Measurements from ENCODE around the gene MTRFR. TPM values are rescaled to one million over a fixed set of nuclear protein-coding genes. Genes with fewer than 3 reads are reported as not detected.
A peak's percentile ranks its signal among the peaks of the same experiment; 100 is the strongest.

The MTRFR gene
- polyA plus RNA-seq, 1 of the 3 experiments (the other 2 are of a cell fraction), result 6.6 TPM

DNA sequence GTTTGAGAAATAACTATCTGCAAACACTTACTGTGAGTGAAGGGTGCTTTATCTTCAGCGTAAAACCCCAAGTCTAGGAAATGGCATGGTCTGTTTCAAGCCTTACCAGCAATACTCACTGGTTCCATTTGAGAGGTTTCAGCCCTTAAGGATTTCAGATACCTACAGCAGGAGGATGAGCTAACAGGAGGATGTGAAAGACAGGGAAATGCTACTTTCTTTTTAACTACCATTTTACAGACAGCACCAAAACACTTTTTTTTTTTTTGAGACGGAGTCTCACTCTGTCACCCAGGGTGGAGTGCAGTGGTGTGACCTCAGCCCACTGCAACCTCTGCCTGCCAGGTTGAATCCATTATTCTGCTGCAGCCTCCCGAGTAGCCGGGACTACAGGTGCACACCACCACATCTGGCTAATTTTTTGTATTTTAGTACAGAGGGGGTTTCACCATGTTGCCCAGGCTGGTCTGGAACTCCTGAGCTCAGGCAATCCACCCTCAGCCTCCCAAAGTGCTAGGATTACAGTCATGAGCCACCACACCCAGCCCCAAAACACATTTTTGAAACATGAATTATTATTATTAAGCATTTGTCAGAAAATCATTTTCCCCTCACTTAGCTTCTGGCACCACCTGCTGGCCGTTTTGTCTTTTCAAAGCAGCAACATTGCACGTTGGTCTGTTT lies 4.6 kb downstream of the MTRFR start:
- POLR2A ChIA-PET, result interaction anchor here (0.8 kb wide), 1 partner anchor 11 kb away, joined by 3 read pairs; no protein-coding TSS in a partner anchor
- Histone ChIP-seq H3K4me1 (ENCODE audit: control insufficient read depth in 1 of 2, insufficient read depth in 2 of 2, low read depth in 1 of 2, low read length in 1 of 2) (peaks cover 0 to 11% of the 10 kb centered on the region in 2 experiments; a peak in 1 of 4 replicates), H3K4me2 (no peak overlapping the region), H3K9ac (no peak overlapping the region), H3F3A (replicated peaks; ENCODE audit: insufficient read depth) (peaks cover 8% of the 10 kb centered on the region), H3K27me3 (ENCODE audit: insufficient read depth) (no peaks in the 10 kb centered on the region), H3K9me2 (no peaks in the 10 kb centered on the region), H3K4me3 (ENCODE audit: low read depth in 2 of 2, low read length in 1 of 2) (no peak overlapping the region), H3K27ac (ENCODE audit: low read depth in 2 of 2, low read length in 1 of 2) (no peak overlapping the region; a peak in 1 of 4 replicates), H3K79me2 (ENCODE audit: insufficient read depth) (peaks cover 81% of the 10 kb centered on the region), H3K9me3 (no peaks in the 10 kb centered on the region), H3K36me3 (replicated peaks in 1 of 2; ENCODE audit: control insufficient read depth in 1 of 2, insufficient read depth in 2 of 2, low read length in 1 of 2) (peaks cover 2 to 16% of the 10 kb centered on the region in 2 experiments), H4K20me1 (ENCODE audit: insufficient read depth) (no peaks in the 10 kb centered on the region), H2AFZ (ENCODE audit: low read depth) (no peak overlapping the region)
- TF ChIP-seq NFIC (IDR thresholded peaks at IDR 0.05; ENCODE audit: borderline replicate concordance) (no peak), SMC3 (IDR thresholded peaks at IDR 0.05; ENCODE audit: low read depth, low read length) (peak; percentile 69), RXRA (IDR thresholded peaks at IDR 0.05; ENCODE audit: borderline replicate concordance, low read depth) (no peak), GABPA (IDR thresholded peaks at IDR 0.05; ENCODE audit: low read depth) (no peak), MXI1 (IDR thresholded peaks at IDR 0.05; ENCODE audit: low read depth, low read length) (no peak), FOXM1 (IDR thresholded peaks at IDR 0.05; ENCODE audit: low read depth) (no peak), RAD21 (IDR thresholded peaks at IDR 0.05; ENCODE audit: low read length) (peak; percentile 84)
- TF ChIP-seq, protein P1, sequence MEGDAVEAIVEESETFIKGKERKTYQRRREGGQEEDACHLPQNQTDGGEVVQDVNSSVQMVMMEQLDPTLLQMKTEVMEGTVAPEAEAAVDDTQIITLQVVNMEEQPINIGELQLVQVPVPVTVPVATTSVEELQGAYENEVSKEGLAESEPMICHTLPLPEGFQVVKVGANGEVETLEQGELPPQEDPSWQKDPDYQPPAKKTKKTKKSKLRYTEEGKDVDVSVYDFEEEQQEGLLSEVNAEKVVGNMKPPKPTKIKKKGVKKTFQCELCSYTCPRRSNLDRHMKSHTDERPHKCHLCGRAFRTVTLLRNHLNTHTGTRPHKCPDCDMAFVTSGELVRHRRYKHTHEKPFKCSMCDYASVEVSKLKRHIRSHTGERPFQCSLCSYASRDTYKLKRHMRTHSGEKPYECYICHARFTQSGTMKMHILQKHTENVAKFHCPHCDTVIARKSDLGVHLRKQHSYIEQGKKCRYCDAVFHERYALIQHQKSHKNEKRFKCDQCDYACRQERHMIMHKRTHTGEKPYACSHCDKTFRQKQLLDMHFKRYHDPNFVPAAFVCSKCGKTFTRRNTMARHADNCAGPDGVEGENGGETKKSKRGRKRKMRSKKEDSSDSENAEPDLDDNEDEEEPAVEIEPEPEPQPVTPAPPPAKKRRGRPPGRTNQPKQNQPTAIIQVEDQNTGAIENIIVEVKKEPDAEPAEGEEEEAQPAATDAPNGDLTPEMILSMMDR (IDR thresholded peaks at IDR 0.05), result peak; percentile 90
- TF ChIP-seq, protein P2, sequence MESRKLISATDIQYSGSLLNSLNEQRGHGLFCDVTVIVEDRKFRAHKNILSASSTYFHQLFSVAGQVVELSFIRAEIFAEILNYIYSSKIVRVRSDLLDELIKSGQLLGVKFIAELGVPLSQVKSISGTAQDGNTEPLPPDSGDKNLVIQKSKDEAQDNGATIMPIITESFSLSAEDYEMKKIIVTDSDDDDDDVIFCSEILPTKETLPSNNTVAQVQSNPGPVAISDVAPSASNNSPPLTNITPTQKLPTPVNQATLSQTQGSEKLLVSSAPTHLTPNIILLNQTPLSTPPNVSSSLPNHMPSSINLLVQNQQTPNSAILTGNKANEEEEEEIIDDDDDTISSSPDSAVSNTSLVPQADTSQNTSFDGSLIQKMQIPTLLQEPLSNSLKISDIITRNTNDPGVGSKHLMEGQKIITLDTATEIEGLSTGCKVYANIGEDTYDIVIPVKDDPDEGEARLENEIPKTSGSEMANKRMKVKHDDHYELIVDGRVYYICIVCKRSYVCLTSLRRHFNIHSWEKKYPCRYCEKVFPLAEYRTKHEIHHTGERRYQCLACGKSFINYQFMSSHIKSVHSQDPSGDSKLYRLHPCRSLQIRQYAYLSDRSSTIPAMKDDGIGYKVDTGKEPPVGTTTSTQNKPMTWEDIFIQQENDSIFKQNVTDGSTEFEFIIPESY (IDR thresholded peaks at IDR 0.05; ENCODE audit: borderline replicate concordance, low read depth), result no peak
- WGBS (ENCODE audit: low lambda C conversion rate), result 66% methylated on average over 6 of the region's 6 CpGs
- CTCF ChIA-PET, result interaction anchor here (0.6 to 8.6 kb wide), 54 partner anchors 9 to 444 kb away, joined by 3 to 88 read pairs (median 4); partner anchors contain the start of genes ABCB9, ARL6IP4 and OGFOD2
- peak; percentile 57 for DNase-seq

DNA sequence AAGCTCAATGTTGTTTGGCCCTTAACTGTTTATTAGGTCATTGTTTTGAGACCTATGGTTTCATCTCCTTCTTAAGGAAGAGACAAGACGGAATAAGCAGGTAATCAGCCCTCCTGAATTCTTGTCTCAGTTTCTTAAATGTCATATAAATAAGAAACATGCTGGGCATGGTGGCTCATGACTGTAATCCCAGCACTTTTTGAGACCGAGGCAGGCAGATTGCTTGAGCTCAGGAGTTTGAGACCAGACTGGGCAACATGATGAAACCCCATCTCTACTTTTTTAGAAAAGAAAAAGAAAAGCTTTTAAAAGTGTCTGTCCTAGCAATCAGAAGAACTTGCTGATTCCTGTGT lies 5.1 kb downstream of the MTRFR start:
- Histone ChIP-seq H3K27ac (ENCODE audit: low read depth in 2 of 2, low read length in 1 of 2) (no peak overlapping the region), H3K79me2 (ENCODE audit: insufficient read depth) (peaks cover 80% of the 10 kb centered on the region), H3K4me1 (ENCODE audit: control insufficient read depth in 1 of 2, insufficient read depth in 2 of 2, low read depth in 1 of 2, low read length in 1 of 2) (peaks cover 0 to 11% of the 10 kb centered on the region in 2 experiments; a peak in 1 of 4 replicates), H3K4me2 (no peak overlapping the region), H2AFZ (ENCODE audit: low read depth) (no peak overlapping the region), H3K36me3 (replicated peaks in 1 of 2; ENCODE audit: control insufficient read depth in 1 of 2, insufficient read depth in 2 of 2, low read length in 1 of 2) (peaks cover 2 to 16% of the 10 kb centered on the region in 2 experiments), H3K9me3 (no peaks in the 10 kb centered on the region), H3K9me2 (no peaks in the 10 kb centered on the region), H3K4me3 (ENCODE audit: low read depth in 2 of 2, low read length in 1 of 2) (no peak overlapping the region), H3K27me3 (ENCODE audit: insufficient read depth) (no peaks in the 10 kb centered on the region), H3F3A (replicated peaks; ENCODE audit: insufficient read depth) (peaks cover 9% of the 10 kb centered on the region), H3K9ac (no peak overlapping the region), H4K20me1 (ENCODE audit: insufficient read depth) (no peaks in the 10 kb centered on the region)
- WGBS (ENCODE audit: low lambda C conversion rate), result 55% methylated on average over 2 of the region's 2 CpGs
- ChIA-PET POLR2A (interaction anchor here (0.8 kb wide), 1 partner anchor 11 kb away, joined by 3 read pairs; no protein-coding TSS in a partner anchor), CTCF (interaction anchor here (0.6 to 8.6 kb wide), 52 partner anchors 10 to 445 kb away, joined by 3 to 88 read pairs (median 4); partner anchors contain the start of genes ABCB9, ARL6IP4 and OGFOD2)
- TF ChIP-seq RFX5 (IDR thresholded peaks at IDR 0.05; ENCODE audit: low read length) (no peak), YY1 (IDR thresholded peaks at IDR 0.05; ENCODE audit: low read depth) (no peak), RCOR1 (IDR thresholded peaks at IDR 0.05; ENCODE audit: low read length) (no peak), POLR2AphosphoS5 (IDR thresholded peaks at IDR 0.05; ENCODE audit: low read depth, low read length) (no peak), MEF2A (IDR thresholded peaks at IDR 0.05; ENCODE audit: borderline replicate concordance, low read depth) (no peak)
- TF ChIP-seq, protein P3, sequence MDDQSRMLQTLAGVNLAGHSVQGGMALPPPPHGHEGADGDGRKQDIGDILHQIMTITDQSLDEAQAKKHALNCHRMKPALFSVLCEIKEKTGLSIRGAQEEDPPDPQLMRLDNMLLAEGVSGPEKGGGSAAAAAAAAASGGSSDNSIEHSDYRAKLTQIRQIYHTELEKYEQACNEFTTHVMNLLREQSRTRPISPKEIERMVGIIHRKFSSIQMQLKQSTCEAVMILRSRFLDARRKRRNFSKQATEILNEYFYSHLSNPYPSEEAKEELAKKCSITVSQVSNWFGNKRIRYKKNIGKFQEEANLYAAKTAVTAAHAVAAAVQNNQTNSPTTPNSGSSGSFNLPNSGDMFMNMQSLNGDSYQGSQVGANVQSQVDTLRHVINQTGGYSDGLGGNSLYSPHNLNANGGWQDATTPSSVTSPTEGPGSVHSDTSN (IDR thresholded peaks at IDR 0.05), result no peak
- TF ChIP-seq, protein P2 (IDR thresholded peaks at IDR 0.05; ENCODE audit: borderline replicate concordance, low read depth), result no peak
- TF ChIP-seq, protein P4, sequence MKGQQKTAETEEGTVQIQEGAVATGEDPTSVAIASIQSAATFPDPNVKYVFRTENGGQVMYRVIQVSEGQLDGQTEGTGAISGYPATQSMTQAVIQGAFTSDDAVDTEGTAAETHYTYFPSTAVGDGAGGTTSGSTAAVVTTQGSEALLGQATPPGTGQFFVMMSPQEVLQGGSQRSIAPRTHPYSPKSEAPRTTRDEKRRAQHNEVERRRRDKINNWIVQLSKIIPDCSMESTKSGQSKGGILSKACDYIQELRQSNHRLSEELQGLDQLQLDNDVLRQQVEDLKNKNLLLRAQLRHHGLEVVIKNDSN (IDR thresholded peaks at IDR 0.05; ENCODE audit: borderline replicate concordance, low read depth), result no peak
- no peak for DNase-seq
